Naive thymus-derived CD8-positive, alpha-beta T cell (primary cell): ENCODE results near the gene ZNF408. TPM values are rescaled to one million over a fixed set of nuclear protein-coding genes. Genes with fewer than 3 reads are reported as not detected.
"Not testable (repeated sequence)": the region's sequence is repeated elsewhere in the genome, so short reads cannot be mapped to it uniquely, and the experiment has no call there.

ENCODE experiments used
- ATAC-seq, 2 donors: fragments of 150-1000 bp; cut with Tn5 transposase in 1 of 2; sonication (Bioruptor Pico), chemical (Tn5 transposase) in 1 of 2; 1 replicate in 1 of 2; 2 replicates in 1 of 2; pipeline ENCODE4 v1.10.0; 2021; ENCODE audit warnings: mild to moderate bottlenecking in 2 of 2, moderate library complexity in 2 of 2
- POLR2A ChIA-PET: fragments of 350-600 bp; sonication (Branson Sonifier 250); formaldehyde crosslinking; loops from one replicate; lab custom pipeline; 2021; ENCODE audit warnings: antibody characterized with exemption; lab: Charles Lee
- DNase-seq, 10 donors: peaks; one replicate each; pipeline versions ENCODE4 v3.0.0 to v3.0.0-alpha.2; 2020 to 2022
- H3K27ac Mint-ChIP-seq, 10 donors: one replicate each; pipeline ENCODE4 v1.8.0; 2020 to 2022; ENCODE audit warnings: mild to moderate bottlenecking in 10 of 10, mixed read lengths in 10 of 10, moderate library complexity in 4 of 10, inconsistent platforms in 1 of 10
- H3K27me3 Mint-ChIP-seq, 5 donors: one replicate each; pipeline ENCODE4 v1.8.0; 2021 to 2022; ENCODE audit warnings: mixed read lengths in 5 of 5
- H3K36me3 Mint-ChIP-seq, 3 donors: one replicate each; pipeline ENCODE4 v1.8.0; 2020 to 2022; ENCODE audit warnings: mixed read lengths in 3 of 3, mild to moderate bottlenecking in 2 of 3, inconsistent platforms in 1 of 3
- H3K4me1 Mint-ChIP-seq, 4 donors: one replicate each; pipeline ENCODE4 v1.8.0; 2021 to 2022; ENCODE audit warnings: mixed read lengths in 4 of 4
- H3K4me3 Mint-ChIP-seq, 10 donors: one replicate each; pipeline ENCODE4 v1.8.0; 2020 to 2022; ENCODE audit warnings: mild to moderate bottlenecking in 10 of 10, mixed read lengths in 10 of 10, moderate library complexity in 6 of 10, inconsistent platforms in 1 of 10
- H3K9me3 Mint-ChIP-seq, 9 donors: one replicate each; pipeline ENCODE4 v1.8.0; 2020 to 2022; ENCODE audit warnings: mixed read lengths in 9 of 9, mild to moderate bottlenecking in 3 of 9, inconsistent platforms in 1 of 9, moderate library complexity in 1 of 9
- polyA plus RNA-seq, 3 donors: library from polyadenylated mRNA; unstranded; fragments of 300-500 nt; fragmentation: Illumina TruSeq; gene quantifications; one replicate each; pipeline ENCODE4 v1.2.3, GENCODE V29; 2021
- total RNA-seq, 8 experiments: library from RNA in 2 of 8; stranded (reverse) in 2 of 8; gene quantifications; one replicate each; pipeline ENCODE4 v1.2.3 and lab custom pipeline; 2021 to 2026

The ZNF408 gene
- total and polyA plus RNA-seq, 5 experiments from 2014 or later, result 6.3 to 26.5 (median 11.7) TPM

DNA sequence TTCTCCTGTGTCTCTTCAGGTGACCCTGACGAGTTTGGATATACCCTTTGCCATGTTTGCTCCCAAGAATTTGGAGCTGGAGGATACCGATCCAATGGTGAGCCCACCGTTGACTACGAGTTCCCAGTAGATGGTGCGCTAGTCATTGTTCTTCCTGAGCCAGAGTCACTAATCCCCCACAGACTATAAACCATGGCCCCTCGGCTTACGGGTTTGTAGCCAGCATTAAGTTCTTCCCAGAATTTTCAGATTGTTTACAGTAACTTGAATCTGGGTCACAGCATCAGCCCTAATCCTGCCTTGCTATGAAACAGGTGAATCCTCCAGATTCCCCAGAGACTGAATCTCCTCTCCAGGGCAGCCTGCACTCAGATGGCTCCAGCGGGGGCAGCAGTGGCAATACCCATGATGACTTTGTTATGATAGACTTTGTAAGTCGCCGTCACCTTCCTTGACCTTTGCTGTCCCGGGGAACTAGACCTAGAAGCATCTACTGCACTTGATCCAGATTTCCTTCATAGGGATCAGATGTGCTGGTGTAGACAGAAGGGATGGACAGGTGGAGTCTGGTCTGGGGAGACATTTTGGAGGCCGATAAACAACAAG is 32.2 kb upstream of the ZNF408 start:
- Mint-ChIP-seq H3K4me3 (peak overlapping the region in 2 of 10 donors; percentile 22 to 72), H3K36me3 (peaks cover 0 to 69% (median 30%) of the 10 kb centered on the region in 3 donors), H3K27me3 (no peaks in the 10 kb centered on the region), H3K27ac (peak overlapping the region in 4 of 10 donors; percentile 33 to 79 (median 54)), H3K4me1 (peaks cover 23 to 49% (median 46%) of the 10 kb centered on the region in 4 donors), H3K9me3 (no peaks in the 10 kb centered on the region)
- ATAC-seq (no peak), DNase-seq (no peak)
- POLR2A ChIA-PET, result interaction anchor here (8.9 kb wide), 1 partner anchor 30 kb away, joined by 91 read pairs; the partner anchor contains the start of genes ARHGAP1 and ZNF408

GRCh38 chr11:46669711-46670139 is 31.1 kb upstream of the ZNF408 start:
- Mint-ChIP-seq H3K27ac (peak overlapping the region; percentile 16 to 90 (median 83)), H3K4me1 (peaks cover 29 to 60% (median 55%) of the 10 kb centered on the region in 4 donors), H3K4me3 (peak overlapping the region in 9 of 10 donors; percentile 20 to 78 (median 55)), H3K9me3 (no peaks in the 10 kb centered on the region), H3K36me3 (peaks cover 0 to 61% (median 28%) of the 10 kb centered on the region in 3 donors), H3K27me3 (no peaks in the 10 kb centered on the region)
- POLR2A ChIA-PET, result interaction anchor here (8.9 kb wide), 1 partner anchor 28 kb away, joined by 91 read pairs; the partner anchor contains the start of genes ARHGAP1 and ZNF408
- DNase-seq (no peak), ATAC-seq (no peak)

GRCh38 chr11:46670521-46670920 is 30.3 kb upstream of the ZNF408 start:
- H3K9me3 Mint-ChIP-seq, DNase-seq, ATAC-seq, H3K27me3 Mint-ChIP-seq: not testable (repeated sequence)
- Mint-ChIP-seq H3K27ac (peak overlapping the region; percentile 68 to 96 (median 92)), H3K4me3 (peak overlapping the region; percentile 58 to 85 (median 82)), H3K4me1 (peaks cover 34 to 68% (median 63%) of the 10 kb centered on the region in 4 donors), H3K36me3 (peaks cover 0 to 53% (median 21%) of the 10 kb centered on the region in 3 donors)
- POLR2A ChIA-PET, result interaction anchor here (0.7 to 8.9 kb wide), 10 partner anchors 9 to 752 kb away, joined by 3 to 91 read pairs (median 4); partner anchors contain the start of genes AMBRA1, ARHGAP1, ATG13 and HARBI1

GRCh38 chr11:46671958-46672315 is 28.9 kb upstream of the ZNF408 start:
- Mint-ChIP-seq H3K4me3 (peak overlapping the region; percentile 39 to 85 (median 82)), H3K9me3 (no peaks in the 10 kb centered on the region), H3K36me3 (peaks cover 0 to 43% (median 20%) of the 10 kb centered on the region in 3 donors), H3K4me1 (peaks cover 37 to 81% (median 74%) of the 10 kb centered on the region in 4 donors), H3K27ac (peak overlapping the region; percentile 68 to 96 (median 92)), H3K27me3 (no peaks in the 10 kb centered on the region)
- ATAC-seq (no peak), DNase-seq (no peak)
- POLR2A ChIA-PET, result interaction anchor here (0.6 to 8.9 kb wide), 7 partner anchors 11 to 54 kb away, joined by 3 to 91 read pairs (median 4); partner anchors contain the start of genes ARHGAP1, ATG13, HARBI1 and ZNF408

- ATAC-seq (no peak), DNase-seq (no peak)
- peak overlapping the region in 9 of 10 donors; percentile 48 to 85 (median 82) for H3K4me3 Mint-ChIP-seq
- H3K4me1 Mint-ChIP-seq, result peaks cover 41 to 86% (median 79%) of the 10 kb centered on the region in 4 donors
- no peaks in the 10 kb centered on the region for H3K27me3 Mint-ChIP-seq
- H3K27ac Mint-ChIP-seq, result peak overlapping the region; percentile 24 to 96 (median 90)
- H3K36me3 Mint-ChIP-seq, result peaks cover 0 to 43% (median 22%) of the 10 kb centered on the region in 3 donors
- POLR2A ChIA-PET, result interaction anchor here (0.7 to 8.9 kb wide), 4 partner anchors 10 to 30 kb away, joined by 3 to 91 read pairs (median 11); partner anchors contain the start of genes ARHGAP1 and ZNF408
- H3K9me3 Mint-ChIP-seq, result no peaks in the 10 kb centered on the region
These were observed 28.4 kb upstream of the ZNF408 start for GRCh38 chr11:46672381-46672839.

GRCh38 chr11:46673713-46674462 is 26.9 kb upstream of the ZNF408 start:
- no peaks in the 10 kb centered on the region for H3K27me3 Mint-ChIP-seq
- DNase-seq, result no peak
- peak overlapping the region in 6 of 10 donors; percentile 78 to 86 (median 78) for H3K4me3 Mint-ChIP-seq

GRCh38 chr11:46674463-46675287 is 26.2 kb upstream of the ZNF408 start:
- H3K27me3 Mint-ChIP-seq, result no peaks in the 10 kb centered on the region
- H3K36me3 Mint-ChIP-seq, result peaks cover 0 to 38% (median 15%) of the 10 kb centered on the region in 3 donors
- peak in 6 of 10 donors; percentile 9 to 46 (median 27) for DNase-seq
- H3K27ac Mint-ChIP-seq, result peak overlapping the region; percentile 88 to 95 (median 91)
- POLR2A ChIA-PET, result interaction anchor here (0.6 to 8.9 kb wide), 4 partner anchors 24 to 779 kb away, joined by 3 to 91 read pairs (median 4); partner anchors contain the start of genes ARHGAP1 and ZNF408
- no peaks in the 10 kb centered on the region for H3K9me3 Mint-ChIP-seq
- H3K4me1 Mint-ChIP-seq, result peaks cover 37 to 84% (median 78%) of the 10 kb centered on the region in 4 donors
- peak; percentile 40 to 49 for ATAC-seq
- peak overlapping the region; percentile 12 to 86 (median 78) for H3K4me3 Mint-ChIP-seq

More at GRCh38 chr11:46673713-46674462, 26.9 kb upstream of the ZNF408 start:
- POLR2A ChIA-PET, result interaction anchor here (0.6 to 8.9 kb wide), 3 partner anchors 24 to 64 kb away, joined by 3 to 91 read pairs (median 4); partner anchors contain the start of genes ARHGAP1 and ZNF408
- H3K36me3 Mint-ChIP-seq, result peaks cover 0 to 41% (median 17%) of the 10 kb centered on the region in 3 donors
- ATAC-seq, result no peak
- H3K27ac Mint-ChIP-seq, result peak overlapping the region; percentile 88 to 96 (median 91)
- peaks cover 41 to 91% (median 85%) of the 10 kb centered on the region in 4 donors for H3K4me1 Mint-ChIP-seq
- no peaks in the 10 kb centered on the region for H3K9me3 Mint-ChIP-seq

GRCh38 chr11:46675288-46675851 is 25.5 kb upstream of the ZNF408 start:
- Mint-ChIP-seq H3K4me1 (peaks cover 32 to 77% (median 72%) of the 10 kb centered on the region in 4 donors), H3K4me3 (peak overlapping the region in 6 of 10 donors; percentile 12 to 82 (median 76)), H3K36me3 (peaks cover 0 to 41% (median 15%) of the 10 kb centered on the region in 3 donors), H3K9me3 (no peaks in the 10 kb centered on the region), H3K27ac (peak overlapping the region; percentile 12 to 95 (median 91)), H3K27me3 (no peaks in the 10 kb centered on the region)
- ATAC-seq (no peak), DNase-seq (no peak)
- POLR2A ChIA-PET, result interaction anchor here (0.6 to 8.9 kb wide), 4 partner anchors 23 to 779 kb away, joined by 3 to 91 read pairs (median 4); partner anchors contain the start of genes ARHGAP1 and ZNF408

- Mint-ChIP-seq H3K9me3 (no peaks in the 10 kb centered on the region), H3K36me3 (peaks cover 0 to 46% (median 15%) of the 10 kb centered on the region in 3 donors), H3K27me3 (no peaks in the 10 kb centered on the region), H3K4me1 (peaks cover 31 to 71% (median 67%) of the 10 kb centered on the region in 4 donors), H3K27ac (peak overlapping the region in 6 of 10 donors; percentile 1 to 92 (median 29)), H3K4me3 (peak overlapping the region in 4 of 10 donors; percentile 28 to 82 (median 70))
- ATAC-seq (no peak), DNase-seq (no peak)
- POLR2A ChIA-PET, result interaction anchor here (0.7 to 8.9 kb wide), 3 partner anchors 15 to 67 kb away, joined by 4 to 91 read pairs (median 4); partner anchors contain the start of genes ARHGAP1 and ZNF408
These were observed 24.9 kb upstream of the ZNF408 start for GRCh38 chr11:46675949-46676348.

- H3K4me1 Mint-ChIP-seq, result peaks cover 28 to 64% (median 61%) of the 10 kb centered on the region in 4 donors
- POLR2A ChIA-PET, result interaction anchor here (0.7 to 8.9 kb wide), 3 partner anchors 15 to 67 kb away, joined by 4 to 91 read pairs (median 4); partner anchors contain the start of genes ARHGAP1 and ZNF408
- ATAC-seq (no peak), DNase-seq (no peak)
- H3K4me3 Mint-ChIP-seq, result peak overlapping the region in 6 of 10 donors; percentile 7 to 51 (median 30)
- H3K9me3 Mint-ChIP-seq, result no peaks in the 10 kb centered on the region
- H3K36me3 Mint-ChIP-seq, result peaks cover 0 to 51% (median 15%) of the 10 kb centered on the region in 3 donors
- peak overlapping the region; percentile 15 to 85 (median 70) for H3K27ac Mint-ChIP-seq
- no peaks in the 10 kb centered on the region for H3K27me3 Mint-ChIP-seq
These were observed 24.2 kb upstream of the ZNF408 start for GRCh38 chr11:46676436-46677158.
